ENCODE results near the gene HDAC9.

- TF ChIP-seq CTCF (IDR thresholded peaks at IDR 0.05) (no peak), POLR2A (IDR thresholded peaks at IDR 0.05) (no peak)
Measured at GRCh38 chr7:18497800-18498199, 2.3 kb downstream of the HDAC9 start.
